GM18499 (cell line): ENCODE results near the gene ARFIP1.
"Not testable (repeated sequence)": the region's sequence is repeated elsewhere in the genome, so short reads cannot be mapped to it uniquely, and the experiment has no call there.

ENCODE experiments used
- ATAC-seq: cut with Tn5 transposase; IDR thresholded peaks from one replicate; pipeline ENCODE4 v1.9.1; 2021; ENCODE audit warnings: moderate number of reproducible peaks; ENCODE audit not compliant: insufficient read depth, unreplicated experiment

The ARFIP1 gene

GRCh38 chr4:152831416-152831815, 51.7 kb downstream of the ARFIP1 start:
- no peak for ATAC-seq

GRCh38 chr4:152836936-152837335, 57.2 kb downstream of the ARFIP1 start:
- ATAC-seq = no peak

GRCh38 chr4:152839729-152840128, 60.0 kb downstream of the ARFIP1 start:
- not testable (repeated sequence) for ATAC-seq

- ATAC-seq = no peak
These were observed 63.8 kb downstream of the ARFIP1 start for GRCh38 chr4:152843481-152844090.

- no peak for ATAC-seq
These were observed 67.6 kb downstream of the ARFIP1 start for GRCh38 chr4:152847376-152847775.

- no peak for ATAC-seq
These were observed 68.8 kb downstream of the ARFIP1 start for GRCh38 chr4:152848508-152848907.

GRCh38 chr4:152849350-152849749, 69.6 kb downstream of the ARFIP1 start:
- ATAC-seq = no peak

- ATAC-seq = no peak
These were observed 70.6 kb downstream of the ARFIP1 start for GRCh38 chr4:152850377-152850776.

GRCh38 chr4:152851226-152851625, 71.5 kb downstream of the ARFIP1 start:
- no peak for ATAC-seq

- ATAC-seq = no peak
These were observed 73.5 kb downstream of the ARFIP1 start for GRCh38 chr4:152853293-152853692.

GRCh38 chr4:152854016-152854415, 74.3 kb downstream of the ARFIP1 start:
- ATAC-seq = not testable (repeated sequence)

- no peak for ATAC-seq
These were observed 77.2 kb downstream of the ARFIP1 start for GRCh38 chr4:152856960-152857359.

- ATAC-seq = no peak
These were observed 79.2 kb downstream of the ARFIP1 start for GRCh38 chr4:152858934-152859333.

GRCh38 chr4:152860046-152860445, 80.3 kb downstream of the ARFIP1 start:
- no peak for ATAC-seq

GRCh38 chr4:152862608-152863007, 82.9 kb downstream of the ARFIP1 start:
- no peak for ATAC-seq

- no peak for ATAC-seq
These were observed 84.6 kb downstream of the ARFIP1 start for GRCh38 chr4:152864361-152864760.

- ATAC-seq = not testable (repeated sequence)
These were observed 86.8 kb downstream of the ARFIP1 start for GRCh38 chr4:152866432-152866993.

- no peak for ATAC-seq
These were observed 90.9 kb downstream of the ARFIP1 start for GRCh38 chr4:152870606-152871005.

GRCh38 chr4:152875261-152875660, 95.5 kb downstream of the ARFIP1 start:
- no peak for ATAC-seq

GRCh38 chr4:152877868-152878267, 98.1 kb downstream of the ARFIP1 start:
- no peak for ATAC-seq

GRCh38 chr4:152880263-152880662, 100.5 kb downstream of the ARFIP1 start:
- ATAC-seq = no peak

- no peak for ATAC-seq
These were observed 102.2 kb downstream of the ARFIP1 start for GRCh38 chr4:152881974-152882373.
